Mesendoderm (in vitro differentiated cells): ENCODE results near the gene CHIA.

Experiments used
- DNase-seq: peaks from one replicate; pipeline ENCODE4 v3.0.0; 2013
- H2AK5ac ChIP-seq: 2 replicates; pipeline ENCODE4 v1.6.1; 2013; ENCODE audit warnings: low read length, inconsistent platforms
- H2BK120ac ChIP-seq: 2 replicates; pipeline ENCODE4 v1.6.1; 2013; ENCODE audit warnings: low read depth, mild to moderate bottlenecking, low read length, moderate library complexity, mixed read lengths
- H2BK15ac ChIP-seq: replicated peaks from 2 replicates; pipeline ENCODE4 v1.6.1; 2013; ENCODE audit warnings: low read depth, mild to moderate bottlenecking, moderate library complexity
- H2BK5ac ChIP-seq: 2 replicates; pipeline ENCODE4 v1.6.1; 2013; ENCODE audit warnings: low read length, inconsistent platforms
- H3K18ac ChIP-seq: 2 replicates; pipeline ENCODE4 v1.6.1; 2013; ENCODE audit warnings: mild to moderate bottlenecking, low read length, mixed read lengths
- H3K23ac ChIP-seq: one replicate; pipeline ENCODE4 v1.6.1; 2013; ENCODE audit warnings: low read length
- H3K27ac ChIP-seq: 2 replicates; pipeline ENCODE4 v1.5.1; 2013; ENCODE audit warnings: low read depth, mild to moderate bottlenecking, inconsistent platforms, low read length, moderate library complexity
- H3K27me3 ChIP-seq: 2 replicates; pipeline ENCODE4 v1.6.1; 2013; ENCODE audit warnings: low read length, control low read depth, mild to moderate bottlenecking, inconsistent platforms; ENCODE audit not compliant: insufficient read depth, poor library complexity
- H3K36me3 ChIP-seq: 2 replicates; pipeline ENCODE4 v1.6.1; 2013; ENCODE audit warnings: low read length, inconsistent platforms; ENCODE audit not compliant: control insufficient read depth, insufficient read depth
- H3K4ac ChIP-seq: one replicate; pipeline ENCODE4 v1.6.1; 2013; ENCODE audit warnings: low read depth, mild to moderate bottlenecking, low read length, moderate library complexity
- H3K4me1 ChIP-seq: 2 replicates; pipeline ENCODE4 v1.6.1; 2013; ENCODE audit warnings: low read depth, low read length, inconsistent platforms; ENCODE audit not compliant: control insufficient read depth
- H3K4me2 ChIP-seq: 2 replicates; pipeline ENCODE4 v1.6.1; 2013; ENCODE audit warnings: low read length
- H3K4me3 ChIP-seq: 2 replicates; pipeline ENCODE4 v1.5.1; 2013; ENCODE audit warnings: mild to moderate bottlenecking, low read length
- H3K56ac ChIP-seq: one replicate; pipeline ENCODE4 v1.6.1; 2013; ENCODE audit warnings: low read length
- H3K79me1 ChIP-seq: 2 replicates; pipeline ENCODE4 v1.6.1; 2013; ENCODE audit warnings: low read length, inconsistent platforms
- H3K79me2 ChIP-seq: 2 replicates; pipeline ENCODE4 v1.6.1; 2013; ENCODE audit warnings: mild to moderate bottlenecking, low read length; ENCODE audit not compliant: control insufficient read depth, insufficient read depth
- H3K9ac ChIP-seq: 2 replicates; pipeline ENCODE4 v1.6.1; 2013; ENCODE audit warnings: low read length, inconsistent platforms
- H4K5ac ChIP-seq: one replicate; pipeline ENCODE4 v1.6.1; 2013; ENCODE audit warnings: low read length
- H4K8ac ChIP-seq: one replicate; pipeline ENCODE4 v1.6.1; 2013; ENCODE audit warnings: low read depth, mild to moderate bottlenecking, control low read depth, low read length, moderate library complexity
- WGBS: extraction: QIAGEN DNeasy Blood & Tissue Kit; methylation state at CpG from one replicate; pipeline ENCODE4 v1.1.7; 2013; ENCODE audit warnings: low lambda C conversion rate, missing lambda C conversion rate; ENCODE audit not compliant: insufficient coverage; ENCODE audit errors: extremely low coverage; 5-methylcytosine and 5-hydroxymethylcytosine counted together

CHIA gene

DNA sequence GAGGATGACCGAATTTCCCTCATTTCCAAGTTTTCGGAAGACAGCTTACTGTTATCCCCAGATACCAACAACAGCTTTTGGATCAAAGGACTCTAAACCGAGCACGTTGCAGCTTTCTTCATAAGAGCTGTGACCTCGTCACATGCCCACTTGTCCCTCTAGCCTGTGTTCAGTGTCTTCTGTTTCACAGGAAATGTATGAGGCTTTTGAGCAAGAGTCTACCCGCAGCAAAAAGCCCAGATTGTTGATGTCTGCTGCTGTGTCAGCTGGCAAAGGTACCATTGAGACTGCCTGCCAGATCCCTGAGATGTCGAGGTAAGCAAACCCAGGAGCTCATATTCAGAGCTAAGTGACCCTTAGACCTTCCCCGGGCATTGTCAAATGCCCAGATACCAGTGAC, 39.1 kb upstream of the CHIA start:
- no peaks in the 10 kb centered on the region for H3K79me1 ChIP-seq
- H3K4me1 ChIP-seq = no peaks in the 10 kb centered on the region
- H2BK5ac ChIP-seq = no peak overlapping the region
- H3K4me2 ChIP-seq = no peak overlapping the region
- no peak overlapping the region for H2AK5ac ChIP-seq
- H3K18ac ChIP-seq = no peak overlapping the region
- no peak for DNase-seq
- no peak overlapping the region for H3K56ac ChIP-seq
- no peak overlapping the region for H3K4me3 ChIP-seq
- WGBS = no CpG with 5 or more reads among the region's 8 CpGs
- no peak overlapping the region for H3K4ac ChIP-seq
- no peak overlapping the region for H3K27ac ChIP-seq
- H2BK120ac ChIP-seq = no peak overlapping the region
- H3K36me3 ChIP-seq = no peaks in the 10 kb centered on the region
- H3K23ac ChIP-seq = no peak overlapping the region
- no peaks in the 10 kb centered on the region for H3K27me3 ChIP-seq
- no peak overlapping the region for H4K5ac ChIP-seq
- no peaks in the 10 kb centered on the region for H3K79me2 ChIP-seq
- H4K8ac ChIP-seq = no peak overlapping the region
- no peak overlapping the region for H2BK15ac ChIP-seq
- H3K9ac ChIP-seq = no peak overlapping the region

GRCh38 chr1:111252786-111253185, 37.9 kb upstream of the CHIA start:
- no peak overlapping the region for H3K27ac ChIP-seq
- H3K4me2 ChIP-seq = no peak overlapping the region
- no peak for DNase-seq
- no peaks in the 10 kb centered on the region for H3K27me3 ChIP-seq
- WGBS = no CpG with 5 or more reads among the region's 2 CpGs
- H2BK15ac ChIP-seq = no peak overlapping the region
- no peak overlapping the region for H3K56ac ChIP-seq
- H2AK5ac ChIP-seq = no peak overlapping the region
- H2BK120ac ChIP-seq = no peak overlapping the region
- H3K18ac ChIP-seq = no peak overlapping the region
- no peak overlapping the region for H3K9ac ChIP-seq
- no peaks in the 10 kb centered on the region for H3K79me1 ChIP-seq
- H3K79me2 ChIP-seq = no peaks in the 10 kb centered on the region
- no peak overlapping the region for H3K4ac ChIP-seq
- no peaks in the 10 kb centered on the region for H3K4me1 ChIP-seq
- no peak overlapping the region for H4K8ac ChIP-seq
- no peak overlapping the region for H3K4me3 ChIP-seq
- H2BK5ac ChIP-seq = no peak overlapping the region
- H4K5ac ChIP-seq = no peak overlapping the region
- H3K23ac ChIP-seq = no peak overlapping the region
- no peaks in the 10 kb centered on the region for H3K36me3 ChIP-seq

DNA sequence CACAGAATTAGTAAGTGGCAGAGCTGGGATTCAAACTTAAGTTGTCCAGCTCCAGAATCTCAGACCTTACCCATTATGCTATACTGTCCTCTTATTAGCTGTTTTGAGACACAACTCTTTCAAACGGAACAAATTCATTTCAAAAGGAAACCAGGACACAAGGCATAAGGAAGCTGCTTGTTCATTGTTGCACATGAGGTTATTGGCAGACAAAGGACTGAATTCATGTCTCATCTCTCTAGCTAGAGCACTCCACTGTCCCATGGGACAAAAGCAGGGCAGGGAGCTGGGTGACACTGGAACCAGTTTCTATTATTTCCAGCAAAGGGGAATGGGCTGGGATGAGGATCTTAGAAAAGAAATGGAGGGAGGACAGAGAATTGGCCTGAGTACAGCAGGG, 36.8 kb upstream of the CHIA start:
- no peaks in the 10 kb centered on the region for H3K36me3 ChIP-seq
- H4K8ac ChIP-seq = no peak overlapping the region
- no peak overlapping the region for H3K4ac ChIP-seq
- H3K79me1 ChIP-seq = no peaks in the 10 kb centered on the region
- no peak overlapping the region for H3K9ac ChIP-seq
- no peak overlapping the region for H4K5ac ChIP-seq
- no peak overlapping the region for H3K27ac ChIP-seq
- no peak overlapping the region for H2BK120ac ChIP-seq
- WGBS = no CpG with 5 or more reads among the region's 1 CpG
- H3K18ac ChIP-seq = no peak overlapping the region
- H3K4me2 ChIP-seq = no peak overlapping the region
- H3K4me3 ChIP-seq = no peak overlapping the region
- no peak overlapping the region for H2AK5ac ChIP-seq
- H3K56ac ChIP-seq = no peak overlapping the region
- no peak for DNase-seq
- no peak overlapping the region for H3K23ac ChIP-seq
- H2BK15ac ChIP-seq = no peak overlapping the region
- H3K4me1 ChIP-seq = no peaks in the 10 kb centered on the region
- H2BK5ac ChIP-seq = no peak overlapping the region
- no peaks in the 10 kb centered on the region for H3K27me3 ChIP-seq
- no peaks in the 10 kb centered on the region for H3K79me2 ChIP-seq

DNA sequence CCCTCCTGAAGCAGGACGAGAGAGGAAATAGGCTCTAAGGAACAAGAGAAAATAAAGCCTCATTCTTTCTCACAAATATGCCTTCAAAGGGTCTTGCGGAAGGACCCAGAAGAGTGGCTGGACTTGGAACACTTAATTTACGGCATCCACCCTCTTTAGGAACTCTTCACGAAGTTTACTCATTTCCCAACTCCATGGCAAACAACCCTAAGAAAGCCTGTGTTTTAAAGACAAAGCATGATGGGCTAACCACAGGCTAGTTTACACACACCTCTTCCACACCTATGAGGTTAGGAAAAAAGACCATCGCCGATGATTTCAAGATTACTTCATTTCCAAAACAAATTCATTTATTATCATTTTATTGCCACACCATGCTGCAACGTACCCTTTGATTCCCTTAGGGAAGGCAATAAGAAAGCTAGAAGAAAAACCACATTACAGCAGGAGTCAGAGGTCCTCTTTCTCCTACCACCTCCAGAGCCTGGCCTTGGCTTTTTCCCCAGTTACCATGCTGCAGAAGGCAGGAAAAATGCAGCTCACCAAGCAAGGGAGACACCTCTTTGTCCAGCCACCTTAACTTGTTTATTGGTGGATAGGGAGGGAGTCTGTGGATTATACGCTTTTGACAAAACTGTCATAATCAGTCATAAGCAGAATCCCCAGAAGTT, 33.5 kb upstream of the CHIA start:
- no peak overlapping the region for H4K8ac ChIP-seq
- no peak overlapping the region for H3K4me2 ChIP-seq
- WGBS = no CpG with 5 or more reads among the region's 8 CpGs
- no peak overlapping the region for H3K9ac ChIP-seq
- no peak overlapping the region for H3K4ac ChIP-seq
- no peaks in the 10 kb centered on the region for H3K4me1 ChIP-seq
- no peak overlapping the region for H2BK15ac ChIP-seq
- H3K4me3 ChIP-seq = no peak overlapping the region
- no peak overlapping the region for H4K5ac ChIP-seq
- H2BK120ac ChIP-seq = no peak overlapping the region
- H3K79me1 ChIP-seq = no peaks in the 10 kb centered on the region
- H2AK5ac ChIP-seq = no peak overlapping the region
- no peaks in the 10 kb centered on the region for H3K79me2 ChIP-seq
- H3K18ac ChIP-seq = no peak overlapping the region
- no peak overlapping the region for H3K23ac ChIP-seq
- H3K27ac ChIP-seq = no peak overlapping the region
- no peak for DNase-seq
- H3K56ac ChIP-seq = no peak overlapping the region
- no peaks in the 10 kb centered on the region for H3K36me3 ChIP-seq
- H2BK5ac ChIP-seq = no peak overlapping the region
- no peaks in the 10 kb centered on the region for H3K27me3 ChIP-seq

GRCh38 chr1:111267801-111268508, 22.7 kb upstream of the CHIA start:
- Histone ChIP-seq H3K36me3 (no peaks in the 10 kb centered on the region), H3K27me3 (no peaks in the 10 kb centered on the region), H3K4me3 (no peak overlapping the region), H3K23ac (no peak overlapping the region), H3K9ac (no peak overlapping the region), H2BK5ac (no peak overlapping the region), H3K4me1 (no peaks in the 10 kb centered on the region), H3K79me2 (no peaks in the 10 kb centered on the region), H3K79me1 (no peaks in the 10 kb centered on the region), H2AK5ac (no peak overlapping the region), H3K4me2 (no peak overlapping the region), H2BK120ac (no peak overlapping the region), H3K56ac (no peak overlapping the region), H4K8ac (no peak overlapping the region), H2BK15ac (no peak overlapping the region), H4K5ac (no peak overlapping the region), H3K4ac (no peak overlapping the region), H3K18ac (no peak overlapping the region), H3K27ac (no peak overlapping the region)
- no CpG with 5 or more reads among the region's 4 CpGs for WGBS
- DNase-seq = no peak
